ENCODE data around the gene NBEA. TPM values are rescaled to one million over a fixed set of nuclear protein-coding genes. Genes with fewer than 3 reads are reported as not detected.

The NBEA gene
- total and polyA plus RNA-seq, 8 donors, result 5.9 to 14.1 (median 11.3) TPM

- no peak for DNase-seq
- TF ChIP-seq CTCF (IDR thresholded peaks at IDR 0.05), result no peak
- no peaks in the 10 kb centered on the region for H3K4me1 ChIP-seq
- H3K4me3 ChIP-seq, result no peak overlapping the region
- intact Hi-C loops (cut with DNase I), result no loop called here
- ATAC-seq, result no peak
- H3K27me3 ChIP-seq, result no peaks in the 10 kb centered on the region
- no peak overlapping the region for H3K27ac ChIP-seq
- no peaks in the 10 kb centered on the region for H3K36me3 ChIP-seq
- no peaks in the 10 kb centered on the region for H3K9me3 ChIP-seq
These were observed 560.4 kb downstream of the NBEA start for GRCh38 chr13:35502456-35502855.

GRCh38 chr13:35512271-35512920 lies 570.3 kb downstream of the NBEA start:
- no peak for DNase-seq
- Histone ChIP-seq H3K4me1 (no peaks in the 10 kb centered on the region), H3K4me3 (no peak overlapping the region), H3K36me3 (no peaks in the 10 kb centered on the region), H3K27me3 (no peaks in the 10 kb centered on the region), H3K9me3 (no peaks in the 10 kb centered on the region), H3K27ac (no peak overlapping the region)
- ATAC-seq, result peak; percentile 62
- intact Hi-C loops (cut with DNase I), result no loop called here
- no peak for TF ChIP-seq CTCF (IDR thresholded peaks at IDR 0.05)

- intact Hi-C loops (cut with DNase I), result no loop called here
These were observed 572.0 kb downstream of the NBEA start for GRCh38 chr13:35514061-35514477.

GRCh38 chr13:35514801-35515502 lies 572.9 kb downstream of the NBEA start:
- intact Hi-C loops (cut with DNase I), result no loop called here
- no peaks in the 10 kb centered on the region for H3K27me3 ChIP-seq
- ATAC-seq, result no peak
- TF ChIP-seq CTCF (IDR thresholded peaks at IDR 0.05), result no peak
- H3K4me3 ChIP-seq, result no peak overlapping the region
- no peaks in the 10 kb centered on the region for H3K4me1 ChIP-seq
- no peaks in the 10 kb centered on the region for H3K36me3 ChIP-seq
- no peaks in the 10 kb centered on the region for H3K9me3 ChIP-seq
- H3K27ac ChIP-seq, result no peak overlapping the region
- no peak for DNase-seq

More at GRCh38 chr13:35514061-35514477, 572.0 kb downstream of the NBEA start:
- Histone ChIP-seq H3K27me3 (no peaks in the 10 kb centered on the region), H3K4me3 (no peak overlapping the region), H3K9me3 (no peaks in the 10 kb centered on the region), H3K36me3 (no peaks in the 10 kb centered on the region), H3K27ac (no peak overlapping the region), H3K4me1 (no peaks in the 10 kb centered on the region)
- no peak for DNase-seq
- no peak for TF ChIP-seq CTCF (IDR thresholded peaks at IDR 0.05)
- ATAC-seq, result no peak

GRCh38 chr13:35518337-35518946 lies 576.4 kb downstream of the NBEA start:
- Histone ChIP-seq H3K4me3 (no peak overlapping the region), H3K27me3 (no peaks in the 10 kb centered on the region), H3K27ac (no peak overlapping the region), H3K9me3 (no peaks in the 10 kb centered on the region), H3K36me3 (no peaks in the 10 kb centered on the region), H3K4me1 (no peaks in the 10 kb centered on the region)
- DNase-seq (no peak), ATAC-seq (no peak)
- intact Hi-C loops (cut with DNase I), result no loop called here
- TF ChIP-seq CTCF (IDR thresholded peaks at IDR 0.05), result no peak
